Measurements from ENCODE around the gene MINDY3. TPM values are rescaled to one million over a fixed set of nuclear protein-coding genes. Genes with fewer than 3 reads are reported as not detected.

Gene MINDY3
- total RNA-seq, 2 donors from 2014 or later: 19.0 to 20.6 TPM

DNA sequence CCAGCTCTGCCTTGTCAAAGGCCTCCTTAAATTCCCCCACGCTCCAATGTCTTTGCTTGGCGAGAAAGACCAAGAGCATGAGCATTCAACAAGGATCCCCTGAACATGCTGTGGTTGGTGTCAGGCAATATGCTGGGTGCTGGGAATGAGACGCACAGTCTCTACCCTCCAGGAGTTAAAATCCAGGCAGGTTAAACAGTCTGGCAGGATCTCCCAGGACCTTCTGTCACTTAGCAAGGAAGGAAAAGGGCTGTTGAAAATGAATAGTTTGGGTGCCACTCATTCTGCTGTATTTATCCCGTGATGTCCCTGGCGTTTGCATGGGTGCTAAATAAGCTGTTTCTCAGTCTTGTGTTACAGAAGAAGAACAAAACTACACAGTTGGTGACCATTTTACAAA is 118.7 kb downstream of the MINDY3 start:
- WGBS, 2 experiments (ENCODE audit: insufficient coverage in 1 of 2, insufficient read length in 1 of 2): 91 to 100% methylated on average over 2 to 5 of the region's 5 CpGs
- H3K27ac Mint-ChIP-seq: no peak overlapping the region
- no peaks in the 10 kb centered on the region for H3K27me3 Mint-ChIP-seq (ENCODE audit: insufficient read depth)
- H3K27me3 ChIP-seq (ENCODE audit: control insufficient read depth, insufficient read depth, low read length, poor library complexity, severe bottlenecking): no peaks in the 10 kb centered on the region
- H3K9me3 ChIP-seq (ENCODE audit: control insufficient read depth, low read length): no peaks in the 10 kb centered on the region
- no peak overlapping the region for H3K4me3 Mint-ChIP-seq
- H3K36me3 Mint-ChIP-seq (ENCODE audit: low read depth): no peaks in the 10 kb centered on the region
- no peaks in the 10 kb centered on the region for H3K36me3 ChIP-seq (ENCODE audit: control insufficient read depth, insufficient read depth, low read length)
- no peaks in the 10 kb centered on the region for H3K9me3 Mint-ChIP-seq
- H3K4me1 ChIP-seq (ENCODE audit: control insufficient read depth, insufficient read depth, low read length): no peaks in the 10 kb centered on the region
- no peak overlapping the region for H3K9ac ChIP-seq (ENCODE audit: extremely low read depth, low read length, poor library complexity, severe bottlenecking)
- DNase-seq: no peak
- peaks cover 2% of the 10 kb centered on the region for H3K4me1 Mint-ChIP-seq
- TF ChIP-seq, protein P1, sequence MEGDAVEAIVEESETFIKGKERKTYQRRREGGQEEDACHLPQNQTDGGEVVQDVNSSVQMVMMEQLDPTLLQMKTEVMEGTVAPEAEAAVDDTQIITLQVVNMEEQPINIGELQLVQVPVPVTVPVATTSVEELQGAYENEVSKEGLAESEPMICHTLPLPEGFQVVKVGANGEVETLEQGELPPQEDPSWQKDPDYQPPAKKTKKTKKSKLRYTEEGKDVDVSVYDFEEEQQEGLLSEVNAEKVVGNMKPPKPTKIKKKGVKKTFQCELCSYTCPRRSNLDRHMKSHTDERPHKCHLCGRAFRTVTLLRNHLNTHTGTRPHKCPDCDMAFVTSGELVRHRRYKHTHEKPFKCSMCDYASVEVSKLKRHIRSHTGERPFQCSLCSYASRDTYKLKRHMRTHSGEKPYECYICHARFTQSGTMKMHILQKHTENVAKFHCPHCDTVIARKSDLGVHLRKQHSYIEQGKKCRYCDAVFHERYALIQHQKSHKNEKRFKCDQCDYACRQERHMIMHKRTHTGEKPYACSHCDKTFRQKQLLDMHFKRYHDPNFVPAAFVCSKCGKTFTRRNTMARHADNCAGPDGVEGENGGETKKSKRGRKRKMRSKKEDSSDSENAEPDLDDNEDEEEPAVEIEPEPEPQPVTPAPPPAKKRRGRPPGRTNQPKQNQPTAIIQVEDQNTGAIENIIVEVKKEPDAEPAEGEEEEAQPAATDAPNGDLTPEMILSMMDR (conservative IDR thresholded peaks at IDR 0.05): no peak
- no peak overlapping the region for H3K27ac ChIP-seq (ENCODE audit: low read depth, low read length)
- H3K4me3 ChIP-seq (ENCODE audit: low read length): no peak overlapping the region

- Histone ChIP-seq H3K4me1 (ENCODE audit: control insufficient read depth, insufficient read depth, low read length) (no peaks in the 10 kb centered on the region), H3K9me3 (ENCODE audit: control insufficient read depth, low read length) (no peaks in the 10 kb centered on the region), H3K9ac (ENCODE audit: extremely low read depth, low read length, poor library complexity, severe bottlenecking) (no peak overlapping the region), H3K27me3 (ENCODE audit: control insufficient read depth, insufficient read depth, low read length, poor library complexity, severe bottlenecking) (no peaks in the 10 kb centered on the region), H3K4me3 (ENCODE audit: low read length) (no peak overlapping the region), H3K36me3 (ENCODE audit: control insufficient read depth, insufficient read depth, low read length) (no peaks in the 10 kb centered on the region), H3K27ac (ENCODE audit: low read depth, low read length) (no peak overlapping the region)
- Mint-ChIP-seq H3K9me3 (no peaks in the 10 kb centered on the region), H3K36me3 (ENCODE audit: low read depth) (no peaks in the 10 kb centered on the region), H3K27ac (no peak overlapping the region), H3K4me1 (peaks cover 6% of the 10 kb centered on the region), H3K27me3 (ENCODE audit: insufficient read depth) (no peaks in the 10 kb centered on the region), H3K4me3 (no peak overlapping the region)
- TF ChIP-seq, protein P1 (conservative IDR thresholded peaks at IDR 0.05): no peak
- DNase-seq: no peak
- WGBS, 2 experiments (ENCODE audit: insufficient coverage in 1 of 2, insufficient read length in 1 of 2): 94 to 100% methylated on average over 3 to 6 of the region's 6 CpGs
Measured at GRCh38 chr10:15740261-15740660, 120.0 kb downstream of the MINDY3 start.

- DNase-seq: no peak
- Histone ChIP-seq H3K9me3 (ENCODE audit: control insufficient read depth, low read length) (no peaks in the 10 kb centered on the region), H3K4me3 (ENCODE audit: low read length) (no peak overlapping the region), H3K27ac (ENCODE audit: low read depth, low read length) (no peak overlapping the region), H3K4me1 (ENCODE audit: control insufficient read depth, insufficient read depth, low read length) (no peaks in the 10 kb centered on the region), H3K36me3 (ENCODE audit: control insufficient read depth, insufficient read depth, low read length) (no peaks in the 10 kb centered on the region), H3K9ac (ENCODE audit: extremely low read depth, low read length, poor library complexity, severe bottlenecking) (no peak overlapping the region), H3K27me3 (ENCODE audit: control insufficient read depth, insufficient read depth, low read length, poor library complexity, severe bottlenecking) (no peaks in the 10 kb centered on the region)
- H3K36me3 Mint-ChIP-seq (ENCODE audit: low read depth): no peaks in the 10 kb centered on the region
- H3K9me3 Mint-ChIP-seq: no peaks in the 10 kb centered on the region
- TF ChIP-seq, protein P1 (conservative IDR thresholded peaks at IDR 0.05): no peak
- WGBS, 2 experiments (ENCODE audit: insufficient coverage in 1 of 2, insufficient read length in 1 of 2): 87 to 92% methylated on average over 4 to 9 of the region's 9 CpGs
- no peaks in the 10 kb centered on the region for H3K27me3 Mint-ChIP-seq (ENCODE audit: insufficient read depth)
- no peak overlapping the region for H3K4me3 Mint-ChIP-seq
- peaks cover 6% of the 10 kb centered on the region for H3K4me1 Mint-ChIP-seq
- H3K27ac Mint-ChIP-seq: no peak overlapping the region
Measured at GRCh38 chr10:15739254-15739970, 120.9 kb downstream of the MINDY3 start.

Measured in endodermal cell (in vitro differentiated cells).